Pulmonary artery endothelial cell (primary cell): ENCODE data around the gene DNASE1L2. TPM values are rescaled to one million over a fixed set of nuclear protein-coding genes. Genes with fewer than 3 reads are reported as not detected.

Source experiments
- DNase-seq: peaks from one replicate; pipeline ENCODE4 v3.0.0-alpha.2; 2011; ENCODE audit warnings: low read depth, low spot score
- total RNA-seq: library from RNA; depleted of rRNA; stranded (reverse); fragments of >200 nt; gene quantifications from 2 replicates; pipeline ENCODE4 v1.2.3, GENCODE V29; 2014

The DNASE1L2 gene
- total RNA-seq, 1 donor from 2014 or later, result 0.26 TPM

DNA sequence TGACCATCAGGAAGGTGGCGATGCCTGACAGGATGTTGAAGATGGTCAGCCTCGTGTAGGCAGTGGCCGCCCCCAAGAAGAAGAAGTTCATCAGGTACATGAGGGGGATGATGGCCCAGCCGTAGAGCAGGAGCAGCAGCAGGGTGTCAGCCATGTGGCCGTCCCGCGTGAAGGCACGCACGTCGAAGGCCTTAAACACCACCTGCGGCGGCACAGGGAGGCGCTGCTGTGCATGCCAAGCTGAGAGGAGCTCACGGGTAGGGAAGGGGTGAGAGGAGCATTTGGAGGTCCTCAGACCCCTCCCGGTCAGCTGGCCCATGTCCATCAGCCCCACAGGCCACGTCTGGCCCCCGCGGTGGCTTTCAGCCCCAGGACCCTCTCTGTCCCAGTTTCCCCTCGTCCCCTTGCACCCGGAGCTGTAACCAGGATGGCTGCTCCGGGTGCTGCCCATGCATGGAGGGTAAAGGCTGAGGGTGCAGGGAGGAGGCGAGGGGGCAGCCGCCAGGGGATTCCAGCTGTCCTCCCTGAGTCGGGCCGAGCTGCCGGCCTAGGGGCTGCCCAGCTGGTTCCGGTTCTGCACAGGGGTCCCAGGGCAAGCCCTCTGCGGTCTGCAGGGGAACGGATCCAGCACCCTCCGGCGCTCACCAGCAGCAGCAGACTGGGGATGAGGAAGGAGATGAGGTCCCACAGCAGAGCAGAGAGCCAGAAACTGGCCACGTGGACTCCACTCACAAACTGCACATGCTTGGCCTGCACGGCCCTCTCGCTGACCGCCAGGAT, 48.7 kb downstream of the DNASE1L2 start:
- DNase-seq, result no peak

- no peak for DNase-seq
Measured at GRCh38 chr16:2285731-2286191, 49.5 kb downstream of the DNASE1L2 start.

- no peak for DNase-seq
Measured at GRCh38 chr16:2286550-2286949, 50.3 kb downstream of the DNASE1L2 start.

DNA sequence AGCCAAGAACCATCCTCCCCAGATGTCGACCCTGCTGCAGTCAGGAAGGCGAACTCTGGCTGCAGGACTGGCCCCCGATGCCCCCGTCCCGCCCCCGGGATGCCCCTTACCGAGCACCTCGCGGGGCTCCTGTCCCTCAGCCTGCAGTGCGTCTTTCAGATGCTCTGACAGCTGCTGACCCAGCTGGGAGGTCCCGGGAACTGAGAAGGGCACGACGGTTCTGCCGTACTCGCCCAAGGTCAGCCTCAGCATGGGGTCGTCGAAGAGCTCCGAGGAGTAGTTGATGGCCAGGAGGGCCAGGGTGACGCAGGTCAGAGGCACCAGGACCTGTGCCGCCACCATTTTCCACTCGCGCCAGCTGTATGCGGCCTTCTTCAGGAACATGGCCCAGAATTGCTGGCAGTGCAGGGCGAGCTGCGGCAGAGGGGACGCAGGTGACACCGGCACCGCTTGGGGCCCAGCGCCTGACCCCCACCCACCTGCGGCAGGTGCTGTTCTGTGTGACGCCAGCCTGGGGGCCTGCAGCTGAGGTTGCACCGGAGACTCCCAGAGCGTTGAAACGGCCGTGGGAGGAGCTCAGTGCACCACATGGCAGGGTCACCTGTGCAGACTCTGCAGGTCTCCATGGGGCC, 51.8 kb downstream of the DNASE1L2 start:
- no peak for DNase-seq

Other genes starting within 250 kb of the DNASE1L2 start
- gene SYNGR3, start 246.5 kb upstream of the DNASE1L2 start, total RNA-seq, result 1.8 and 5.6 TPM in 2 replicates
- 22.8 and 23.4 TPM in 2 replicates for gene ZNF598, start 226.6 kb upstream of the DNASE1L2 start, total RNA-seq
- gene NPW, start 216.7 kb upstream of the DNASE1L2 start, total RNA-seq, result 0.33 and 0.46 TPM in 2 replicates
- gene NHERF2, start 209.5 kb upstream of the DNASE1L2 start, total RNA-seq, result 53.2 and 76.2 TPM in 2 replicates
- gene NTHL1, start 188.6 kb upstream of the DNASE1L2 start, total RNA-seq, result 48.6 and 48.9 TPM in 2 replicates
- 35.1 and 47.5 TPM in 2 replicates for gene TSC2, start 188.5 kb upstream of the DNASE1L2 start, total RNA-seq
- gene PKD1, start 100.5 kb upstream of the DNASE1L2 start, total RNA-seq, result 35.4 and 39.8 TPM in 2 replicates
- 0.46 and 1.1 TPM in 2 replicates for gene RAB26, start 87.8 kb upstream of the DNASE1L2 start, total RNA-seq
- 88.8 and 95.7 TPM in 2 replicates for gene TRAF7, start 80.7 kb upstream of the DNASE1L2 start, total RNA-seq
- gene CASKIN1, start 39.8 kb upstream of the DNASE1L2 start, total RNA-seq, result 0.04 and 0.26 TPM in 2 replicates
- 26.4 and 32.1 TPM in 2 replicates for gene MLST8, start 31.0 kb upstream of the DNASE1L2 start, total RNA-seq
- gene BRICD5, start 25.6 kb upstream of the DNASE1L2 start, total RNA-seq, result 1.1 and 6.5 TPM in 2 replicates
- 19.3 and 25.8 TPM in 2 replicates for gene PGP, start 21.6 kb upstream of the DNASE1L2 start, total RNA-seq
- 30.3 and 34.0 TPM in 2 replicates for gene E4F1, start 12.9 kb upstream of the DNASE1L2 start, total RNA-seq
- 35.1 and 35.3 TPM in 2 replicates for gene ECI1, start 15.1 kb downstream of the DNASE1L2 start, total RNA-seq
- 64.5 and 77.5 TPM in 2 replicates for gene RNPS1, start 31.7 kb downstream of the DNASE1L2 start, total RNA-seq
- gene ABCA3, start 104.3 kb downstream of the DNASE1L2 start, total RNA-seq, result 26.2 and 31.5 TPM in 2 replicates
- gene CCNF, start 193.0 kb downstream of the DNASE1L2 start, total RNA-seq, result 32.3 and 60.7 TPM in 2 replicates
- gene TEDC2, start 223.7 kb downstream of the DNASE1L2 start, total RNA-seq, result 6.6 and 9.5 TPM in 2 replicates
- not detected in 2 replicates for gene NTN3, start 234.9 kb downstream of the DNASE1L2 start, total RNA-seq
- gene TBC1D24, start 238.7 kb downstream of the DNASE1L2 start, total RNA-seq, result 12.8 and 20.1 TPM in 2 replicates